ENCODE measurements around the gene STAT4. TPM values are rescaled to one million over a fixed set of nuclear protein-coding genes. Genes with fewer than 3 reads are reported as not detected.

Gene STAT4
- total RNA-seq, 1 experiment from 2014 or later = 0.33 TPM

DNA sequence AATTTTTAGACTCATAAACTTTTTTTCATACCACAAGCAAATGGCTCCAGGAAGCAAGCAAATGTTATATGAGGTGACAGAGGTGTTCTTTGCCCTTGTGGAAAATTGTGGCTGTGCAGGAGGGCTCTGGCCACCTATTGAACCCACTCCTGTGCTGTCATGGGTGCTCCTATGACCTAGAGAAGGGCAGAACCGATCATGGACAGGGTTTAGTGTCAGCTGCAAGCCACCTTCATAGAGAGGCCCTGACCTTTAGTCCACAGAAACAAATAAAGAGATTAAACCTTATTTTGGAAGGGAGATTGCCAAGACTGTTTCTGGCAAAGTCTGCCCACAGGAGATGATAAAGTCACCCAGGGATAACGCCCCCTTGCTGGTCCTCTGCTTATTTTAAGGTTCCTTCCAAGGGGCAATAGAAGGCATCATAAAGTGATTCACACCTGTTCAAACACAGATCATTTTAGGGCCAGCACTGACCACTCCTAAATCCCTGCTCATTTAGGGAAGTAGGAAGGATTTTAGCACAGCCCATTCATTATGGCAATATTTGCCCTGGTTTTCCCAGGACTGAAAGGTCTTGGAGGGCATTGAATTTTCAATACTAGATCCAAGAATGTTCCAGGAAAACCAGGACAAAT, 26.1 kb upstream of the STAT4 start:
- H3K14ac ChIP-seq (ENCODE audit: insufficient read depth, low read length) = no peak overlapping the region
- no peaks in the 10 kb centered on the region for H4K20me1 ChIP-seq (ENCODE audit: control insufficient read depth, insufficient read depth, insufficient read length)
- Mint-ChIP-seq H3K4me3 (no peak overlapping the region), H3K9me3 (no peaks in the 10 kb centered on the region), H3K36me3 (ENCODE audit: insufficient read depth in 1 of 3, low read depth in 3 of 3) (no peaks in the 10 kb centered on the region), H3K27me3 (ENCODE audit: low read depth) (no peaks in the 10 kb centered on the region), H3K27ac (no peak overlapping the region), H3K4me1 (peaks cover 15 to 19% of the 10 kb centered on the region in 2 experiments)
- H3K23me2 ChIP-seq (ENCODE audit: insufficient read length, low read depth, low read length, poor library complexity, severe bottlenecking) = no peaks in the 10 kb centered on the region
- H2AFZ ChIP-seq (ENCODE audit: low read length) = no peak overlapping the region
- no peak overlapping the region for H2AK5ac ChIP-seq (ENCODE audit: insufficient read length, low read length)
- WGBS (ENCODE audit: extremely low coverage, insufficient read length, low lambda C conversion rate) = no CpG with 5 or more reads among the region's 2 CpGs
- H2BK5ac ChIP-seq (ENCODE audit: insufficient read length, low read length) = no peak overlapping the region
- H3K27me3 ChIP-seq (ENCODE audit: insufficient read depth, low read length) = no peaks in the 10 kb centered on the region
- H3K79me1 ChIP-seq (ENCODE audit: insufficient read depth, low read depth, low read length, poor library complexity, severe bottlenecking) = no peaks in the 10 kb centered on the region
- H3K4ac ChIP-seq (ENCODE audit: low read depth, low read length) = no peak overlapping the region
- H3K9me3 ChIP-seq (ENCODE audit: control insufficient read depth, low read depth, low read length) = no peaks in the 10 kb centered on the region
- H3K23ac ChIP-seq (ENCODE audit: insufficient read length, low read depth, low read length) = no peak overlapping the region
- H2BK12ac ChIP-seq (ENCODE audit: insufficient read length, low read depth, low read length) = no peak overlapping the region
- no peak overlapping the region for H3K18ac ChIP-seq (ENCODE audit: insufficient read length, low read depth, low read length)
- DNase-seq = no peak
- no peak overlapping the region for H4K5ac ChIP-seq (ENCODE audit: insufficient read length, low read depth, low read length)
- TF ChIP-seq, protein P1, sequence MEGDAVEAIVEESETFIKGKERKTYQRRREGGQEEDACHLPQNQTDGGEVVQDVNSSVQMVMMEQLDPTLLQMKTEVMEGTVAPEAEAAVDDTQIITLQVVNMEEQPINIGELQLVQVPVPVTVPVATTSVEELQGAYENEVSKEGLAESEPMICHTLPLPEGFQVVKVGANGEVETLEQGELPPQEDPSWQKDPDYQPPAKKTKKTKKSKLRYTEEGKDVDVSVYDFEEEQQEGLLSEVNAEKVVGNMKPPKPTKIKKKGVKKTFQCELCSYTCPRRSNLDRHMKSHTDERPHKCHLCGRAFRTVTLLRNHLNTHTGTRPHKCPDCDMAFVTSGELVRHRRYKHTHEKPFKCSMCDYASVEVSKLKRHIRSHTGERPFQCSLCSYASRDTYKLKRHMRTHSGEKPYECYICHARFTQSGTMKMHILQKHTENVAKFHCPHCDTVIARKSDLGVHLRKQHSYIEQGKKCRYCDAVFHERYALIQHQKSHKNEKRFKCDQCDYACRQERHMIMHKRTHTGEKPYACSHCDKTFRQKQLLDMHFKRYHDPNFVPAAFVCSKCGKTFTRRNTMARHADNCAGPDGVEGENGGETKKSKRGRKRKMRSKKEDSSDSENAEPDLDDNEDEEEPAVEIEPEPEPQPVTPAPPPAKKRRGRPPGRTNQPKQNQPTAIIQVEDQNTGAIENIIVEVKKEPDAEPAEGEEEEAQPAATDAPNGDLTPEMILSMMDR (conservative IDR thresholded peaks at IDR 0.05) = no peak
- H4K8ac ChIP-seq (replicated peaks; ENCODE audit: insufficient read length, low read depth, low read length) = no peak overlapping the region
- no peak overlapping the region for H3K9ac ChIP-seq (ENCODE audit: extremely low read depth, insufficient read length, low read length)
- no peak overlapping the region for H2BK120ac ChIP-seq (ENCODE audit: low read depth, low read length, poor library complexity, severe bottlenecking)
- H3K56ac ChIP-seq (ENCODE audit: insufficient read length, low read depth, low read length) = no peak overlapping the region
- no peak overlapping the region for H2BK15ac ChIP-seq (ENCODE audit: low read depth, low read length)
- no peak overlapping the region for H3K27ac ChIP-seq (ENCODE audit: insufficient read length, low read depth, low read length)
- H2BK20ac ChIP-seq (ENCODE audit: low read depth, low read length, poor library complexity, severe bottlenecking) = no peak overlapping the region
- H3K4me1 ChIP-seq (ENCODE audit: insufficient read depth, low read length) = peaks cover 5% of the 10 kb centered on the region; the same call in 1 of the 2 replicates
- H3K4me2 ChIP-seq (ENCODE audit: insufficient read depth, insufficient read length, low read length) = no peak overlapping the region
- no peak overlapping the region for H4K91ac ChIP-seq (ENCODE audit: insufficient read length, low read depth, low read length)
- no peaks in the 10 kb centered on the region for H3K79me2 ChIP-seq (ENCODE audit: insufficient read depth, low read length)
- no peak overlapping the region for H3T11ph ChIP-seq (ENCODE audit: low read length)
